ENCODE measurements around the gene LRRC41. TPM values are rescaled to one million over a fixed set of nuclear protein-coding genes. Genes with fewer than 3 reads are reported as not detected.

LRRC41 gene
- total and polyA plus RNA-seq, 2 of the 13 experiments (the other 11 are each of a cell fraction or from before 2014, with no cell fraction given): 48.1 to 53.6 TPM

- peak; percentile 93 for TF ChIP-seq ZBTB14 (CRISPR knock-in tag; IDR thresholded peaks at IDR 0.05)
- TF ChIP-seq WIZ (CRISPR knock-in tag; IDR thresholded peaks at IDR 0.05): no peak; the same call in 1 of the 2 replicates
- no peak for TF ChIP-seq ZNF800 (CRISPR knock-in tag; IDR thresholded peaks at IDR 0.05)
- no peak; the same call in 1 of the 2 replicates for TF ChIP-seq NKX3-1 (CRISPR knock-in tag; IDR thresholded peaks at IDR 0.05)
- TF ChIP-seq KAT8 (CRISPR knock-in tag; IDR thresholded peaks at IDR 0.05): peak; percentile 74; the same call in 1 of the 2 replicates
- TF ChIP-seq CENPX (CRISPR knock-in tag; IDR thresholded peaks at IDR 0.05): no peak
- no peak for TF ChIP-seq SNAPC2 (CRISPR knock-in tag; IDR thresholded peaks at IDR 0.05)
- TF ChIP-seq ZNF451 (CRISPR knock-in tag; IDR thresholded peaks at IDR 0.05): peak; percentile 27; the same call in 1 of the 2 replicates
- peak; percentile 71; the same call in 1 of the 3 replicates for TF ChIP-seq MXI1 (IDR thresholded peaks at IDR 0.05; ENCODE audit: borderline replicate concordance, low read depth, low read length)
- TF ChIP-seq ZNF383 (CRISPR knock-in tag; IDR thresholded peaks at IDR 0.05; ENCODE audit: borderline replicate concordance): no peak
- TF ChIP-seq ZSCAN20 (CRISPR knock-in tag; IDR thresholded peaks at IDR 0.05; ENCODE audit: borderline replicate concordance): no peak
- TF ChIP-seq CEBPB (IDR thresholded peaks at IDR 0.05; ENCODE audit: borderline replicate concordance, low read depth, low read length): no peak
- peak; percentile 85 for TF ChIP-seq THAP11 (CRISPR knock-in tag; IDR thresholded peaks at IDR 0.05)
- no peak for TF ChIP-seq MZF1 (CRISPR knock-in tag; IDR thresholded peaks at IDR 0.05; ENCODE audit: borderline replicate concordance)
- TF ChIP-seq ZNF124 (CRISPR knock-in tag; IDR thresholded peaks at IDR 0.05): peak; percentile 51; the same call in 1 of the 2 replicates
- peak; percentile 84 to 85 for TF ChIP-seq POLR2A (IDR thresholded peaks at IDR 0.05; ENCODE audit: insufficient read depth in 1 of 2, low read depth in 2 of 2, low read length in 2 of 2)
- TF ChIP-seq HNF4G (IDR thresholded peaks at IDR 0.05; ENCODE audit: borderline replicate concordance, low read depth, low read length): no peak; the same call in 1 of the 2 replicates
- no peak for TF ChIP-seq HNF4G (CRISPR knock-in tag; IDR thresholded peaks at IDR 0.05; ENCODE audit: borderline replicate concordance, low read depth)
- TF ChIP-seq SAP130 (CRISPR knock-in tag; IDR thresholded peaks at IDR 0.05; ENCODE audit: low read depth): peak; percentile 91
- no peak for TF ChIP-seq TIGD3 (CRISPR knock-in tag; IDR thresholded peaks at IDR 0.05; ENCODE audit: borderline replicate concordance)
- TF ChIP-seq EZH2 (conservative IDR thresholded peaks at IDR 0.05; ENCODE audit: low read depth, low read length): no peak
- no peak for TF ChIP-seq DNMT3B (CRISPR knock-in tag; conservative IDR thresholded peaks at IDR 0.05)
- no peak for TF ChIP-seq ZC3H4 (CRISPR knock-in tag; IDR thresholded peaks at IDR 0.05; ENCODE audit: borderline replicate concordance)
- TF ChIP-seq CBFB (CRISPR knock-in tag; IDR thresholded peaks at IDR 0.05): no peak
- no peak for TF ChIP-seq RELA (CRISPR knock-in tag; IDR thresholded peaks at IDR 0.05)
- no peak for TF ChIP-seq ZNF275 (CRISPR knock-in tag; IDR thresholded peaks at IDR 0.05; ENCODE audit: borderline replicate concordance)
- TF ChIP-seq ZNF777 (CRISPR knock-in tag; IDR thresholded peaks at IDR 0.05): no peak
Measured at GRCh38 chr1:46303038-46303871, at the start of gene LRRC41, which contains the start of gene UQCRH (continued).
